Keratinocyte (primary cell): ENCODE data around the gene DNAAF9. TPM values are rescaled to one million over a fixed set of nuclear protein-coding genes. Genes with fewer than 3 reads are reported as not detected.

ENCODE experiments used
- DNase-seq: peaks from one replicate; pipeline ENCODE4 v3.0.0-alpha.2; 2011; ENCODE audit warnings: low read depth, missing footprints, low spot score
- FAIRE-seq: peaks from 2 replicates; lab custom pipeline; 2011; peaks lifted over from hg19 to GRCh38; lab: Jason Lieb, UNC
- H2AFZ ChIP-seq: 2 replicates; pipeline ENCODE4 v1.6.0; 2012; ENCODE audit warnings: low read length, control low read depth, inconsistent platforms; ENCODE audit not compliant: control insufficient read depth
- H3K27ac ChIP-seq: 2 replicates; pipeline ENCODE4 v1.5.1; 2011; ENCODE audit warnings: low read length; ENCODE audit not compliant: control insufficient read depth, insufficient read depth
- H3K27me3 ChIP-seq: 3 replicates; pipeline ENCODE4 v1.6.0; 2011; ENCODE audit warnings: low read length; ENCODE audit not compliant: control insufficient read depth, insufficient read depth; ENCODE audit errors: extremely low read depth
- H3K36me3 ChIP-seq, 2 experiments: 2 replicates in 1 of 2; 3 replicates in 1 of 2; pipeline ENCODE4 v1.5.1; 2011; ENCODE audit warnings: low read length in 2 of 2, mild to moderate bottlenecking in 1 of 2; ENCODE audit not compliant: control insufficient read depth in 2 of 2, insufficient read depth in 2 of 2; ENCODE audit errors: extremely low read depth in 1 of 2
- H3K4me1 ChIP-seq: 3 replicates; pipeline ENCODE4 v1.5.1; 2011; ENCODE audit warnings: low read length; ENCODE audit not compliant: control insufficient read depth, insufficient read depth; ENCODE audit errors: extremely low read depth
- H3K4me2 ChIP-seq: 3 replicates; pipeline ENCODE4 v1.6.0; 2011; ENCODE audit warnings: low read depth, low read length; ENCODE audit not compliant: control insufficient read depth, insufficient read depth; ENCODE audit errors: extremely low read depth
- H3K4me3 ChIP-seq, 3 experiments: fragments of 200-600 bp in 1 of 3; sonication (generic) in 1 of 3; 2 replicates in 2 of 3; 3 replicates in 1 of 3; pipeline ENCODE4 v1.5.1; 2011 to 2016; ENCODE audit warnings: low read length in 3 of 3, mild to moderate bottlenecking in 3 of 3, control low read depth in 2 of 3, inconsistent platforms in 1 of 3, low read depth in 1 of 3, mixed read lengths in 1 of 3, mixed run types in 1 of 3, moderate library complexity in 1 of 3; ENCODE audit not compliant: control insufficient read depth in 2 of 3, insufficient read depth in 2 of 3; ENCODE audit errors: extremely low read depth in 1 of 3
- H3K79me2 ChIP-seq: 2 replicates; pipeline ENCODE4 v1.6.0; 2012; ENCODE audit warnings: low read length; ENCODE audit not compliant: control insufficient read depth, insufficient read depth
- H3K9ac ChIP-seq: 3 replicates; pipeline ENCODE4 v1.6.0; 2011; ENCODE audit warnings: low read length; ENCODE audit not compliant: control insufficient read depth, insufficient read depth; ENCODE audit errors: extremely low read depth
- H3K9me1 ChIP-seq: 3 replicates; pipeline ENCODE4 v1.6.0; 2011; ENCODE audit warnings: low read length; ENCODE audit not compliant: control insufficient read depth, insufficient read depth; ENCODE audit errors: extremely low read depth
- H3K9me3 ChIP-seq: 2 replicates; pipeline ENCODE4 v1.5.1; 2012; ENCODE audit warnings: low read depth, low read length; ENCODE audit not compliant: control insufficient read depth
- H4K20me1 ChIP-seq: 3 replicates; pipeline ENCODE4 v1.6.0; 2011; ENCODE audit warnings: low read length; ENCODE audit not compliant: control insufficient read depth, insufficient read depth; ENCODE audit errors: extremely low read depth
- CTCF ChIP-seq, 3 experiments: IDR thresholded peaks in 1 of 3; conservative IDR thresholded peaks in 1 of 3; optimal IDR thresholded peaks in 1 of 3; 2 replicates in 2 of 3; 3 replicates in 1 of 3; pipeline versions ENCODE3 to v1.5.1; 2011; ENCODE audit warnings: low read length in 3 of 3, mild to moderate bottlenecking in 3 of 3, moderate library complexity in 2 of 3, control low read depth in 1 of 3, inconsistent platforms in 1 of 3; ENCODE audit not compliant: insufficient read depth in 2 of 3; ENCODE audit errors: extremely low read depth in 1 of 3
- EZH2 ChIP-seq: IDR thresholded peaks from one replicate; pipeline ENCODE4 v1.6.1; 2012; ENCODE audit warnings: inconsistent platforms, mild to moderate bottlenecking, low read length, moderate library complexity
- dilution Hi-C: fragments of 300-500 bp; cut with MboI; formaldehyde crosslinking; loops from one replicate; pipeline ENCODE4 v1.7.0; 2020; ENCODE audit warnings: low sequenced_read_pairs; ENCODE audit not compliant: extremely low pct_ligation_motif_present
- polyA plus RNA-seq, 5 experiments: library from polyadenylated mRNA; depleted of rRNA in 3 of 5; stranded (reverse) in 3 of 5; stranded (forward) in 1 of 5; unstranded in 1 of 5; fragments of >200 nt; gene quantifications; 1 replicate in 1 of 5; 2 replicates in 3 of 5; 3 replicates in 1 of 5; pipeline versions ENCODE4 v1.2.1 to v1.2.3, GENCODE V29; 2011 to 2012; ENCODE audit warnings: missing spikeins in 2 of 5, low read depth in 1 of 5, low replicate concordance in 1 of 5

The DNAAF9 gene
- polyA plus RNA-seq, 1 donor (not counting 4 experiments of a cell fraction or from before 2014, with no cell fraction given), result 9.2 TPM

GRCh38 chr20:3409417-3409816 lies 1.9 kb upstream of the DNAAF9 start:
- Histone ChIP-seq H3K27ac (no peak overlapping the region), H3K36me3 (no peaks in the 10 kb centered on the region), H3K4me2 (no peak overlapping the region), H3K4me3 (no peak overlapping the region), H3K27me3 (no peaks in the 10 kb centered on the region), H3K79me2 (peaks cover 26% of the 10 kb centered on the region), H4K20me1 (no peaks in the 10 kb centered on the region), H3K9ac (no peak overlapping the region), H3K9me3 (no peaks in the 10 kb centered on the region), H2AFZ (no peak overlapping the region), H3K9me1 (no peaks in the 10 kb centered on the region), H3K4me1 (peaks cover 18% of the 10 kb centered on the region)
- FAIRE-seq (no peak), DNase-seq (no peak)
- dilution Hi-C loops, result no loop called here
- TF ChIP-seq EZH2 (no peak), CTCF (optimal IDR thresholded peaks at IDR 0.05 in 1 of 3, IDR thresholded peaks at IDR 0.05 in 1 of 3, conservative IDR thresholded peaks at IDR 0.05 in 1 of 3; ENCODE audit: extremely low read depth in 1 of 3, insufficient read depth in 2 of 3, low read length in 3 of 3) (no peak)

- Histone ChIP-seq H3K36me3 (no peaks in the 10 kb centered on the region), H3K79me2 (peaks cover 40% of the 10 kb centered on the region), H3K4me3 (peak overlapping the region; percentile 69 to 95 (median 78)), H3K4me2 (peak overlapping the region; percentile 100), H3K27me3 (no peaks in the 10 kb centered on the region), H3K9me1 (no peaks in the 10 kb centered on the region), H2AFZ (peak overlapping the region; percentile 79), H3K4me1 (peaks cover 18% of the 10 kb centered on the region), H4K20me1 (no peaks in the 10 kb centered on the region), H3K9ac (peak overlapping the region; percentile 76), H3K9me3 (no peaks in the 10 kb centered on the region), H3K27ac (peak overlapping the region; percentile 80)
- FAIRE-seq, result no peak
- TF ChIP-seq EZH2 (no peak), CTCF (optimal IDR thresholded peaks at IDR 0.05 in 1 of 3, IDR thresholded peaks at IDR 0.05 in 1 of 3, conservative IDR thresholded peaks at IDR 0.05 in 1 of 3; ENCODE audit: extremely low read depth in 1 of 3, insufficient read depth in 2 of 3, low read length in 3 of 3) (no peak)
- peak; percentile 73 for DNase-seq
- dilution Hi-C loops, result no loop called here
These were observed 535 bp upstream of the DNAAF9 start for GRCh38 chr20:3407771-3408637.
